Endothelial cell of umbilical vein (primary cell): ENCODE data around the gene PTRH1. TPM values are rescaled to one million over a fixed set of nuclear protein-coding genes. Genes with fewer than 3 reads are reported as not detected.

Source experiments
- BruUV-seq: library from RNA; stranded (reverse); fragments of 400-500 nt; replicated peaks from 2 replicates; lab custom pipeline; 2021; lab: Mats Ljungman, UMichigan
- CTCF ChIA-PET: fragments of 300-600, 350-600 bp; sonication (Branson Sonifier 250); formaldehyde crosslinking; loops from one replicate; lab custom pipeline; 2021; ENCODE audit warnings: antibody characterized with exemption, inconsistent platforms; lab: Charles Lee
- POLR2A ChIA-PET: fragments of 300-600, 350-600 bp; sonication (Branson Sonifier 250); formaldehyde crosslinking; loops from one replicate; lab custom pipeline; 2021; ENCODE audit warnings: antibody characterized with exemption, inconsistent platforms; lab: Charles Lee
- DNase-seq: peaks from one replicate; pipeline ENCODE4 v3.0.0-alpha.2; 2011; ENCODE audit warnings: low read depth, low spot score
- FAIRE-seq: peaks from 2 replicates; lab custom pipeline; 2011; peaks lifted over from hg19 to GRCh38; lab: Jason Lieb, UNC
- H2AFZ ChIP-seq: 2 replicates; pipeline ENCODE4 v1.6.0; 2012; ENCODE audit warnings: low read depth, low read length, control low read depth, inconsistent platforms
- H3K27ac ChIP-seq: 2 replicates; pipeline ENCODE4 v1.5.1; 2011; ENCODE audit warnings: low read depth, mild to moderate bottlenecking, control low read depth, low read length, moderate library complexity; ENCODE audit not compliant: insufficient read depth
- H3K27me3 ChIP-seq, 2 experiments: 2 replicates each; pipeline versions ENCODE4 v1.6.0 to v1.6.1; 2011; ENCODE audit warnings: low read length in 2 of 2, mixed read lengths in 1 of 2; ENCODE audit not compliant: control insufficient read depth in 2 of 2, insufficient read depth in 2 of 2
- H3K36me3 ChIP-seq, 2 experiments: 2 replicates in 1 of 2; 3 replicates in 1 of 2; pipeline ENCODE4 v1.5.1; 2011; ENCODE audit warnings: low read length in 2 of 2, mild to moderate bottlenecking in 1 of 2, moderate library complexity in 1 of 2; ENCODE audit not compliant: control insufficient read depth in 2 of 2, insufficient read depth in 2 of 2; ENCODE audit errors: extremely low read depth in 1 of 2
- H3K4me1 ChIP-seq: 3 replicates; pipeline ENCODE4 v1.5.1; 2011; ENCODE audit warnings: mild to moderate bottlenecking, low read length; ENCODE audit not compliant: control insufficient read depth, insufficient read depth; ENCODE audit errors: extremely low read depth
- H3K4me2 ChIP-seq: 2 replicates; pipeline ENCODE4 v1.6.1; 2011; ENCODE audit warnings: low read length, control low read depth, mixed read lengths; ENCODE audit not compliant: insufficient read depth
- H3K4me3 ChIP-seq, 3 experiments: fragments of 200-600 bp in 1 of 3; sonication (generic), shearing (Covaris generic) in 1 of 3; replicated peaks in 1 of 3; 2 replicates each; pipeline ENCODE4 v1.5.1; 2011 to 2016; ENCODE audit warnings: control low read depth in 3 of 3, low read length in 3 of 3, mild to moderate bottlenecking in 2 of 3, inconsistent platforms in 1 of 3, low read depth in 1 of 3, moderate library complexity in 1 of 3; ENCODE audit not compliant: insufficient read depth in 1 of 3
- H3K79me2 ChIP-seq: 2 replicates; pipeline ENCODE4 v1.6.0; 2012; ENCODE audit warnings: low read length, inconsistent platforms; ENCODE audit not compliant: control insufficient read depth, insufficient read depth
- H3K9ac ChIP-seq: replicated peaks from 2 replicates; pipeline ENCODE3; 2011; ENCODE audit warnings: low read length, control low read depth; ENCODE audit not compliant: insufficient read depth; ENCODE audit errors: extremely low read depth
- H3K9me1 ChIP-seq: replicated peaks from 3 replicates; pipeline ENCODE4 v1.6.0; 2011; ENCODE audit warnings: mild to moderate bottlenecking, low read length; ENCODE audit not compliant: control insufficient read depth, insufficient read depth; ENCODE audit errors: extremely low read depth
- H3K9me3 ChIP-seq: replicated peaks from 2 replicates; pipeline ENCODE4 v1.5.1; 2012; ENCODE audit warnings: low read length, inconsistent platforms; ENCODE audit not compliant: control insufficient read depth, insufficient read depth
- H4K20me1 ChIP-seq: replicated peaks from 2 replicates; pipeline ENCODE3; 2011; ENCODE audit warnings: mild to moderate bottlenecking, low read length; ENCODE audit not compliant: control insufficient read depth, insufficient read depth; ENCODE audit errors: extremely low read depth
- GATA2 ChIP-seq: IDR thresholded peaks from 2 replicates; pipeline ENCODE4 v1.7.0; 2011; ENCODE audit warnings: low read depth, mild to moderate bottlenecking, moderate library complexity, mixed read lengths, low read length; ENCODE audit not compliant: insufficient read length, insufficient read depth
- MAX ChIP-seq: IDR thresholded peaks from 2 replicates; pipeline ENCODE4 v1.6.1; 2011; ENCODE audit not compliant: insufficient read depth, insufficient read length
- dilution Hi-C: fragments of 300-500 bp; cut with MboI; formaldehyde crosslinking; loops from one replicate; pipeline ENCODE4 v1.15.0; 2019; ENCODE audit warnings: low sequenced_read_pairs; ENCODE audit not compliant: extremely low pct_ligation_motif_present
- intact Hi-C: fragments of 100-400 bp; cut with micrococcal nuclease; formaldehyde crosslinking; loops from one replicate; pipeline ENCODE4 v1.10.0; 2022
- polyA plus RNA-seq, 4 experiments: library from polyadenylated mRNA; depleted of rRNA in 3 of 4; stranded (reverse) in 3 of 4; unstranded in 1 of 4; fragments of >200 nt; gene quantifications; 2 replicates each; pipeline versions ENCODE4 v1.2.1 to v1.2.3, GENCODE V29; 2011 to 2012; ENCODE audit warnings: missing spikeins in 1 of 4
- total RNA-seq: library from RNA; stranded (reverse); gene quantifications from 2 replicates; pipeline ENCODE4 v1.2.3, GENCODE V29; 2021
- TF ChIP-seq, protein P1 (sequence below), 2 donors: IDR thresholded peaks; 1 replicate in 1 of 2; 2 replicates in 1 of 2; pipeline ENCODE4 v1.5.1; 2011; ENCODE audit warnings: low read length in 2 of 2, mild to moderate bottlenecking in 2 of 2, moderate library complexity in 2 of 2, control low read depth in 1 of 2, inconsistent platforms in 1 of 2, low read depth in 1 of 2; ENCODE audit not compliant: insufficient read depth in 1 of 2; ENCODE audit errors: extremely low read depth in 1 of 2

The PTRH1 gene
- total and polyA plus RNA-seq, 2 donors (not counting 3 experiments of a cell fraction or from before 2014, with no cell fraction given), result 25.1 to 52.2 TPM

- no TSS peak for BruUV-seq
- Histone ChIP-seq H2AFZ (no peak overlapping the region), H3K4me1 (peaks cover 12% of the 10 kb centered on the region), H3K9me3 (no peaks in the 10 kb centered on the region), H3K9me1 (no peaks in the 10 kb centered on the region), H3K4me2 (no peak overlapping the region), H3K27me3 (no peaks in the 10 kb centered on the region), H3K79me2 (peaks cover 42% of the 10 kb centered on the region), H3K36me3 (peaks cover 13 to 35% of the 10 kb centered on the region in 2 experiments), H3K9ac (no peak overlapping the region), H4K20me1 (peaks cover 3% of the 10 kb centered on the region), H3K27ac (no peak overlapping the region), H3K4me3 (no peak overlapping the region)
- dilution Hi-C loops, result no loop called here
- intact Hi-C loops, result loop anchor here (2.0 kb wide), 1 partner anchor 16 kb away; no protein-coding TSS in a partner anchor
- FAIRE-seq, result no peak
- DNase-seq, result no peak
- ChIA-PET CTCF (interaction anchor here (1.1 to 1.4 kb wide), 4 partner anchors 19 to 251 kb away, joined by 3 to 4 read pairs (median 3); partner anchors contain the start of gene TOR2A), POLR2A (interaction anchor here (1.6 kb wide), 1 partner anchor 17 kb away, joined by 5 read pairs; no protein-coding TSS in a partner anchor)
- no peak for TF ChIP-seq GATA2
- TF ChIP-seq, protein P1, sequence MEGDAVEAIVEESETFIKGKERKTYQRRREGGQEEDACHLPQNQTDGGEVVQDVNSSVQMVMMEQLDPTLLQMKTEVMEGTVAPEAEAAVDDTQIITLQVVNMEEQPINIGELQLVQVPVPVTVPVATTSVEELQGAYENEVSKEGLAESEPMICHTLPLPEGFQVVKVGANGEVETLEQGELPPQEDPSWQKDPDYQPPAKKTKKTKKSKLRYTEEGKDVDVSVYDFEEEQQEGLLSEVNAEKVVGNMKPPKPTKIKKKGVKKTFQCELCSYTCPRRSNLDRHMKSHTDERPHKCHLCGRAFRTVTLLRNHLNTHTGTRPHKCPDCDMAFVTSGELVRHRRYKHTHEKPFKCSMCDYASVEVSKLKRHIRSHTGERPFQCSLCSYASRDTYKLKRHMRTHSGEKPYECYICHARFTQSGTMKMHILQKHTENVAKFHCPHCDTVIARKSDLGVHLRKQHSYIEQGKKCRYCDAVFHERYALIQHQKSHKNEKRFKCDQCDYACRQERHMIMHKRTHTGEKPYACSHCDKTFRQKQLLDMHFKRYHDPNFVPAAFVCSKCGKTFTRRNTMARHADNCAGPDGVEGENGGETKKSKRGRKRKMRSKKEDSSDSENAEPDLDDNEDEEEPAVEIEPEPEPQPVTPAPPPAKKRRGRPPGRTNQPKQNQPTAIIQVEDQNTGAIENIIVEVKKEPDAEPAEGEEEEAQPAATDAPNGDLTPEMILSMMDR (IDR thresholded peaks at IDR 0.05; ENCODE audit: extremely low read depth in 1 of 2, insufficient read depth in 1 of 2, low read depth in 1 of 2, low read length in 2 of 2), result no peak
- no peak for TF ChIP-seq MAX
Observed at GRCh38 chr9:127754099-127755060, 38.9 kb upstream of the PTRH1 start.
